ENCODE measurements around the gene ABCA3. TPM values are rescaled to one million over a fixed set of nuclear protein-coding genes. Genes with fewer than 3 reads are reported as not detected.
"Not testable (repeated sequence)": the region's sequence is repeated elsewhere in the genome, so short reads cannot be mapped to it uniquely, and the experiment has no call there.

The ABCA3 gene
- total RNA-seq, 1 donor from 2014 or later, result 8.3 TPM

DNA sequence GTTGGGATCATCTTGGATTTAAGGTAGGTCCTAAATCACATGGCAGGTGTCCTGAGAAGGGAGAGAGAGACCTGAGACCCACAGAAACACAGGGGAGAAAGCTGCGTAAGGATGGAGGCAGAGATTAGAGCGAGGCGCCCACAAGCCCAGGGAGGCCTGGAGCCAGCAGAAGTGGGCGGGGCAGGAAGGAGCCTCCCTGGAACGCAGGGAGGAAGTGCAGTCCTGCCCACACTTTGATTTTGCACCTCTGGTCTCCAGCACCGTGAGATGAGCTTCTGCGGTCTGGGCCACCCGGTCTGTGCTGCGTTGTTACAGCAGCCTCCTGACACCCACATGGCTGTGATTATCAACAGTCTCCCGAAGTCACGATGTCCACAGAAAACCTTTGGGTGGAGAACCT lies 97.9 kb downstream of the ABCA3 start:
- H3K27me3 Mint-ChIP-seq, result no peaks in the 10 kb centered on the region
- H3K27ac Mint-ChIP-seq, result peak overlapping the region; percentile 6
- H3K36me3 Mint-ChIP-seq (ENCODE audit: low read depth), result peaks cover 12% of the 10 kb centered on the region
- no peak for DNase-seq
- intact Hi-C loops (cut with micrococcal nuclease), result no loop called here
- no peaks in the 10 kb centered on the region for H3K4me1 Mint-ChIP-seq
- H3K9me3 Mint-ChIP-seq, result no peaks in the 10 kb centered on the region
- no peak overlapping the region for H3K4me3 Mint-ChIP-seq

- H3K4me1 Mint-ChIP-seq; intact Hi-C loops (cut with micrococcal nuclease); H3K27ac Mint-ChIP-seq; H3K4me3 Mint-ChIP-seq; H3K9me3 Mint-ChIP-seq; H3K27me3 Mint-ChIP-seq; DNase-seq: not testable (repeated sequence)
- peaks cover 12% of the 10 kb centered on the region for H3K36me3 Mint-ChIP-seq (ENCODE audit: low read depth)
These were observed 100.2 kb downstream of the ABCA3 start for GRCh38 chr16:2240331-2240730.

DNA sequence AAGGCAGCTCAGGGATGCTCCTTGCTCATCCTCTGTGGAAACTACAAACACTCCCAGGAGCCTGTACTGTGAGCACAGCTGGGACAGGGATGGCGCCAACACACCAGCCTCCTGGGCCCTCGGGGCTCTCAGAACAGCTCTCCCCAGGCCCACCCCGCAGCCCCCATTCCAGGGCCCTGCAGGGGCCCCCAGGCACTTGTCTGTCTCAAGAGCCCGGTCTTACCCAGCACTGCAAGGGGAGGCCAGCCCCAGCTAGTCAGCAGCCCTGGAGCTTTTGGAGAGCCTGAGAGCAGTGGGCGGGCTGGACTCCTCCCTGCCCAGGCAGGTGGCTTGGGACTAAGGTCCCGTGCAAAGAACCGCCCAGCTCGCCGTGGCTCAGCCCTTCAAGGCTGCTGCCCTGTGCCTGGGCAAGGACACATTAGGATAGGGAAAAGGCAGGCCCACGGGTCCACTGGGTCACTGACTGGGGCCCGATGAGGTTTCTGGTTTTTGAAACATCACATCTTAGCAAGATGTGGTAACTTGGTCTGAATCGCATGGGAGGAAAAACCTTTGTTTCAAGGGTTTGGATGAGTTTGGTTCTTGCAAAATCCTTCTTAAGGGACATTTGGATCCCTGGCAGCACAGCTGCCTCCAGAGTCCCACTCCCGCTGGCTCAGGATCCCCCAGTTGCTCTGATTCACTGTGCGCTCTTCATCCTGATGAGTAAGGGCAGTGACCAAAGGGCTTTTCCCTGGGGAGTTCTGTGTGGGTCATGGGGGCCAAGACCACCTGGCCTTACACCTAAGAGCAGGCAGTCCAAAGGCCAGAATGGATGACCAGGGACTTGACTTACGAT lies 101.5 kb downstream of the ABCA3 start:
- Mint-ChIP-seq H3K36me3 (ENCODE audit: low read depth) (peaks cover 14% of the 10 kb centered on the region), H3K9me3 (no peaks in the 10 kb centered on the region), H3K27ac (no peak overlapping the region), H3K4me3 (no peak overlapping the region), H3K4me1 (no peaks in the 10 kb centered on the region), H3K27me3 (no peaks in the 10 kb centered on the region)
- no peak for DNase-seq
- intact Hi-C loops (cut with micrococcal nuclease), result no loop called here

- Mint-ChIP-seq H3K4me1 (no peaks in the 10 kb centered on the region), H3K36me3 (ENCODE audit: low read depth) (peaks cover 15% of the 10 kb centered on the region), H3K4me3 (no peak overlapping the region), H3K27ac (no peak overlapping the region), H3K9me3 (no peaks in the 10 kb centered on the region), H3K27me3 (no peaks in the 10 kb centered on the region)
- no peak for DNase-seq
- intact Hi-C loops (cut with micrococcal nuclease), result no loop called here
These were observed 102.2 kb downstream of the ABCA3 start for GRCh38 chr16:2238150-2238837.

GRCh38 chr16:2237493-2238149 lies 102.9 kb downstream of the ABCA3 start:
- DNase-seq, result no peak
- H3K36me3 Mint-ChIP-seq (ENCODE audit: low read depth), result peaks cover 15% of the 10 kb centered on the region
- no peaks in the 10 kb centered on the region for H3K4me1 Mint-ChIP-seq
- no peak overlapping the region for H3K4me3 Mint-ChIP-seq
- intact Hi-C loops (cut with micrococcal nuclease), result no loop called here
- no peak overlapping the region for H3K27ac Mint-ChIP-seq
- H3K9me3 Mint-ChIP-seq, result no peaks in the 10 kb centered on the region
- no peaks in the 10 kb centered on the region for H3K27me3 Mint-ChIP-seq

DNA sequence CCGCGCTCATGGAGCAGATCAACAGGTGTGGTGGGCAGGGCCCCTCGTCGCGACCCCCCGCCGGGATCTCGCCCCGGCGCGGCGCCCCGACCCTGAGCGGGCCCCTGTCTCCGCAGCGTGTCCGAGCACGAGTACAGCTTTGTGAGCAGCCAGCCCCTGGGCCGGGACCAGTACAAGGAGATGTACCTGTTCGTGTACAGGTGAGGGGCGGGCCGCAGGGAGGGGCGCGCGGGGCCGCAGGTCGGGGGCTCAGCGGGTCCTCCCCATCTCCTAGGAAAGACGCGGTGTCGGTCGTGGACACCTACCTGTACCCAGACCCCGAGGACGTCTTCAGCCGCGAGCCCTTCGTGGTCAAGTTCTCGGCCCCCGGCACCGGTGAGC lies 103.4 kb downstream of the ABCA3 start:
- Mint-ChIP-seq H3K27me3 (no peaks in the 10 kb centered on the region), H3K4me3 (no peak overlapping the region), H3K27ac (no peak overlapping the region), H3K9me3 (no peaks in the 10 kb centered on the region), H3K4me1 (no peaks in the 10 kb centered on the region), H3K36me3 (ENCODE audit: low read depth) (peaks cover 12% of the 10 kb centered on the region)
- intact Hi-C loops (cut with micrococcal nuclease), result no loop called here
- no peak for DNase-seq

DNA sequence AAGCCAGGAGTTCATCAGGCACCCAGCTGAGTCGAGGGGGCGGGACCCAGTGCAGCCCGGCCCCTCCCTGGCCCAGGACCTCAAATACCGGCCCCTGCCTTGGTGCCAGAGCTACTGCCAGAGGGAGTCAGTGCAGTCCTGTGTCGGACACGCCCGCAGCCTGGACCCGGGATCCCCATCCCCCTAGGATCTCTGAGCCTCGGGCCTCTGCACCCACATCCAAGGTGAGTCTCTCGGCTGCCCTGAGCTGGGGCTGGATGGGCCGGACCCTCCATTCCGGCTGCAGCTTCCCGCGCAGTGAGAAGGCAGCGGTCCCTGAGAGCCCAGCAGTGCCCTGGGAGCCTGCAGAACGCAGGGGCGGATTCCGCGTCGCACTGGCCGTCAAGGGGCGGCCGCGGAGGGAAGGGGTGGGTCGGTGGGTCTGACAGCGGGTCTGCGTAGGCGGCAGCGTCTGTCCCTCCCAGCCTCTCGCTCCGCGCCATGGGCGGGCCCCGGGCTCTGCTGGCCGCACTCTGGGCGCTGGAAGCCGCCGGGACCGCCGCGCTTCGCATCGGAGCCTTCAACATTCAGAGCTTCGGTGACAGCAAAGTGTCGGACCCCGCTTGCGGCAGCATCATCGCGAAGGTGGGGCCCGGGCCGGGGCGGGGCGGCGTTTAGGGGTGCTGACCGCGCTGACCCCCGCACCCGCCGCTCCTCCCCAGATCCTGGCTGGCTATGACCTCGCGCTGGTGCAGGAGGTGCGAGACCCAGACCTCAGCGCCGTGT lies 104.0 kb downstream of the ABCA3 start, which contains the start of gene DNASE1L2:
TSS of gene DNASE1L2 (plus strand) at position 108 of the 765 bp plus-strand sequence. CDS start at position 481, 373 bp downstream.
- intact Hi-C loops (cut with micrococcal nuclease), result no loop called here
- Mint-ChIP-seq H3K36me3 (ENCODE audit: low read depth) (peaks cover 15% of the 10 kb centered on the region), H3K27ac (peak within 1 kb of the TSS; percentile 25), H3K9me3 (no peaks in the 10 kb centered on the region), H3K27me3 (no peaks in the 10 kb centered on the region), H3K4me3 (no peak within 1 kb of the TSS), H3K4me1 (no peaks in the 10 kb centered on the region)
- no peak for DNase-seq

DNA sequence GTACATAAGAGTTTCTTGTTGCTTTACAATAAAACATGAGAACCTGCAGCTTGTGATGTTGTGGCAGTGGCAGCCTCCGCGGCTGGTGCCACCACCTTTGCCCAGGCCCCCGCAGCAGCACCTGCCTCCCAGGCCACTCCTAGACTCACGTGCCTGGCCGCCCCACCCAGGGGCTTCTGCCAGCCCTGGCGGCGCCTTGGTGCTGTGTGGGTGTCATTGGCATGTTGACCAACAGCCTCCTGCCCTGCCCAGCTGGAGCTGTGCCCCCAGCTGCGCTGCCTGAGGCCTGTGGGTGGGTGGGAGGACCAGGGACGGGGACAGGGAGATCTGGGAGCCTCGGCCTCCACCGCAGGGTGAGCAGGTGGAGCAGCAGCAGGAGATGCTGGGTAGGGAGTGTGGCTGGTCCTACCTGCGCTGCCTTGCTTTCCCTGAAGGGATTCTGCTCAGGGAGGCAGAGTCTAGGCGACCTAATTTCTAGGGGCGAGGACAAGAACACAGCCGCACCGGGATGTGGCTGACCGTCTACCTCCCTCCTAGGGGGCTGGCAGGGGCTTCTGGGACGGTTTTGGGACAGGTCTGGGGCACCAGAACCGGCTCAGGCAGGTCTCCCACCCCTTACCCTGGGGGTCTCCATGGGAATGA lies 104.7 kb downstream of the ABCA3 start:
- H3K36me3 Mint-ChIP-seq (ENCODE audit: low read depth), result peaks cover 15% of the 10 kb centered on the region
- no peak overlapping the region for H3K4me3 Mint-ChIP-seq
- H3K27ac Mint-ChIP-seq, result no peak overlapping the region
- no peaks in the 10 kb centered on the region for H3K27me3 Mint-ChIP-seq
- no peaks in the 10 kb centered on the region for H3K4me1 Mint-ChIP-seq
- intact Hi-C loops (cut with micrococcal nuclease), result no loop called here
- no peak for DNase-seq
- H3K9me3 Mint-ChIP-seq, result no peaks in the 10 kb centered on the region

DNA sequence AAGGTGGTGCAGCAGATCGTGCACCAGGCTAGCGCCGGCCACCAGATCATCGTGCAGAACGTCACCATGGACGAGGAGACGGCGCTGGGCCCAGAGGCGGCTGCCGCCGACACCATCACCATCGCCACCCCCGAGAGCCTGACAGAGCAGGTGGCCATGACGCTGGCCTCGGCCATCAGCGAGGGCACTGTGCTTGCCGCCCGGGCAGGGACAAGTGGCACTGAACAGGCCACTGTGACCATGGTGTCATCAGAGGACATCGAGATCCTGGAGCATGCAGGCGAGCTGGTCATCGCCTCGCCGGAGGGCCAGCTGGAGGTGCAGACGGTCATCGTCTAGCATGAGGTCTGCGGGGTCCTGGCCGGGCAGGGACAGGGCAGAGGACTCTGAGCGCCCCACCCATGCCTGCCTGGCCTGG lies 105.3 kb downstream of the ABCA3 start:
- intact Hi-C loops (cut with micrococcal nuclease), result no loop called here
- no peaks in the 10 kb centered on the region for H3K4me1 Mint-ChIP-seq
- H3K9me3 Mint-ChIP-seq, result no peaks in the 10 kb centered on the region
- no peaks in the 10 kb centered on the region for H3K27me3 Mint-ChIP-seq
- peaks cover 15% of the 10 kb centered on the region for H3K36me3 Mint-ChIP-seq (ENCODE audit: low read depth)
- H3K4me3 Mint-ChIP-seq, result no peak overlapping the region
- H3K27ac Mint-ChIP-seq, result peak overlapping the region; percentile 25
- no peak for DNase-seq

GRCh38 chr16:2234813-2235170 lies 105.7 kb downstream of the ABCA3 start:
- intact Hi-C loops (cut with micrococcal nuclease), result no loop called here
- H3K27me3 Mint-ChIP-seq, result no peaks in the 10 kb centered on the region
- peaks cover 19% of the 10 kb centered on the region for H3K36me3 Mint-ChIP-seq (ENCODE audit: low read depth)
- no peak for DNase-seq
- H3K4me3 Mint-ChIP-seq, result no peak overlapping the region
- no peaks in the 10 kb centered on the region for H3K4me1 Mint-ChIP-seq
- no peak overlapping the region for H3K27ac Mint-ChIP-seq
- no peaks in the 10 kb centered on the region for H3K9me3 Mint-ChIP-seq

GRCh38 chr16:2233872-2234812 lies 106.4 kb downstream of the ABCA3 start:
- Mint-ChIP-seq H3K4me3 (no peak overlapping the region), H3K4me1 (no peaks in the 10 kb centered on the region), H3K27ac (no peak overlapping the region), H3K36me3 (ENCODE audit: low read depth) (peaks cover 19% of the 10 kb centered on the region), H3K27me3 (no peaks in the 10 kb centered on the region), H3K9me3 (no peaks in the 10 kb centered on the region)
- DNase-seq, result no peak
- intact Hi-C loops (cut with micrococcal nuclease), result no loop called here

- H3K4me1 Mint-ChIP-seq, result no peaks in the 10 kb centered on the region
- H3K36me3 Mint-ChIP-seq (ENCODE audit: low read depth), result peaks cover 19% of the 10 kb centered on the region
- DNase-seq, result no peak
- no peaks in the 10 kb centered on the region for H3K27me3 Mint-ChIP-seq
- intact Hi-C loops (cut with micrococcal nuclease), result no loop called here
- no peak overlapping the region for H3K27ac Mint-ChIP-seq
- H3K4me3 Mint-ChIP-seq, result no peak overlapping the region
- no peaks in the 10 kb centered on the region for H3K9me3 Mint-ChIP-seq
These were observed 107.3 kb downstream of the ABCA3 start for GRCh38 chr16:2233046-2233775.
